Hepatocyte (in vitro differentiated cells): ENCODE data around the gene GNAL. TPM values are rescaled to one million over a fixed set of nuclear protein-coding genes. Genes with fewer than 3 reads are reported as not detected.

Source experiments
- DNase-seq: peaks from one replicate; pipeline ENCODE4 v3.0.0-alpha.2; 2016; ENCODE audit warnings: low spot score
- H2AFZ ChIP-seq: fragments of 200-600 bp; sonication (generic); 2 replicates; pipeline ENCODE4 v1.6.0; 2016; ENCODE audit warnings: antibody characterized with exemption, mild to moderate bottlenecking
- H3K27ac ChIP-seq: fragments of 200-600 bp; sonication (generic); 2 replicates; pipeline ENCODE4 v1.5.1; 2016; ENCODE audit warnings: mild to moderate bottlenecking
- H3K27me3 ChIP-seq: fragments of 200-600 bp; sonication (generic); 2 replicates; pipeline ENCODE4 v1.6.1; 2016
- H3K36me3 ChIP-seq: fragments of 200-600 bp; sonication (generic); replicated peaks from 2 replicates; pipeline ENCODE4 v1.5.1; 2016; ENCODE audit warnings: low read depth; ENCODE audit not compliant: insufficient read depth
- H3K4me1 ChIP-seq: fragments of 200-600 bp; sonication (generic); 2 replicates; pipeline ENCODE4 v1.5.1; 2016; ENCODE audit warnings: mild to moderate bottlenecking, moderate library complexity; ENCODE audit not compliant: insufficient read depth
- H3K4me2 ChIP-seq: fragments of 200-600 bp; sonication (generic); 2 replicates; pipeline ENCODE4 v1.6.0; 2016
- H3K4me3 ChIP-seq: fragments of 200-600 bp; sonication (generic); 2 replicates; pipeline ENCODE4 v1.5.1; 2016; ENCODE audit warnings: mild to moderate bottlenecking
- H3K79me2 ChIP-seq: fragments of 200-600 bp; sonication (generic); 2 replicates; pipeline ENCODE4 v1.6.0; 2017; ENCODE audit warnings: mild to moderate bottlenecking
- H3K9me2 ChIP-seq: fragments of 200-600 bp; sonication (generic); replicated peaks from 2 replicates; pipeline ENCODE4 v1.6.0; 2017; ENCODE audit warnings: mild to moderate bottlenecking; ENCODE audit not compliant: insufficient read depth
- H3K9me3 ChIP-seq: fragments of 200-600 bp; sonication (generic); 2 replicates; pipeline ENCODE4 v1.5.1; 2016; ENCODE audit warnings: low read depth, mild to moderate bottlenecking
- H4K20me1 ChIP-seq: fragments of 200-600 bp; sonication (generic); 2 replicates; pipeline ENCODE4 v1.6.0; 2016; ENCODE audit warnings: mild to moderate bottlenecking; ENCODE audit not compliant: insufficient read depth, poor library complexity, severe bottlenecking
- EZH2 ChIP-seq: fragments of 200-600 bp; sonication (generic); IDR thresholded peaks from 2 replicates; pipeline ENCODE4 v1.6.1; 2016; ENCODE audit warnings: antibody characterized with exemption, mild to moderate bottlenecking, borderline replicate concordance
- EZH2phosphoT487 ChIP-seq: fragments of 200-600 bp; sonication (generic); IDR thresholded peaks from one replicate; pipeline ENCODE4 v1.6.1; 2018; ENCODE audit warnings: antibody characterized with exemption, mild to moderate bottlenecking, low read depth, moderate library complexity; ENCODE audit not compliant: unreplicated experiment, severe bottlenecking
- WGBS: methylation state at CpG from one replicate; pipeline ENCODE4 v1.1.6; 2016; ENCODE audit warnings: low lambda C conversion rate; ENCODE audit errors: missing lambda C conversion rate; 5-methylcytosine and 5-hydroxymethylcytosine counted together
- polyA plus RNA-seq: library from polyadenylated mRNA; unstranded; fragments of >200 nt; fragmentation: Nextera tagmentation; extraction: Ambion mirVana; gene quantifications from 2 replicates; pipeline ENCODE4 v1.2.1, GENCODE V29; 2016
- total RNA-seq: library from RNA; depleted of rRNA; stranded (reverse); fragments of >200 nt; gene quantifications from 2 replicates; pipeline ENCODE4 v1.2.3, GENCODE V29; 2014
- TF ChIP-seq, protein P1 (sequence below): fragments of 200-600 bp; sonication (generic); IDR thresholded peaks from 2 replicates; pipeline ENCODE4 v1.5.1; 2016; ENCODE audit warnings: antibody characterized with exemption, mild to moderate bottlenecking; ENCODE audit not compliant: poor library complexity

GNAL gene
- total and polyA plus RNA-seq, 2 experiments from 2014 or later = 4.4 to 5.2 TPM

DNA sequence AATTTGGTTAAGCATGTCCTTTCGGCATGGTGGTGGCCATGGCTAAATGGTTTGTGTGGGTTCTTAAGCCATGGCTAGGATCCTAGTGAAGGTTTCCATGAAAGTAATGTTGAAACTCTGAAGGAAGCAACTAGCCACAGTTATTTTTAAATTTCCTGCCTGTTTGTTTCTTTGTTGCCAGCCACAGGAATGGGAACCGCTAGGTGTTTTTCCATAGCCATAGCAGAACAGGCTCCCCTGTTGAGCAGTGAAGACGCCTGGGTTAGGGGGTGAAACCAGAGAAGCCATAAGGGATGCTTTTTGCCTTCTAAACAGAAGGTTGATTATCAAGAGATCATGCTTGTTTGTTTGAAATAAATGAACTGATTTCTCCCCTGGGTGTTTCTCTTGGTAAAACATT is 102.1 kb downstream of the GNAL start:
- no peak overlapping the region for H2AFZ ChIP-seq
- H4K20me1 ChIP-seq = no peaks in the 10 kb centered on the region
- no peaks in the 10 kb centered on the region for H3K36me3 ChIP-seq
- no peaks in the 10 kb centered on the region for H3K79me2 ChIP-seq
- TF ChIP-seq EZH2 = no peak
- TF ChIP-seq, protein P1, sequence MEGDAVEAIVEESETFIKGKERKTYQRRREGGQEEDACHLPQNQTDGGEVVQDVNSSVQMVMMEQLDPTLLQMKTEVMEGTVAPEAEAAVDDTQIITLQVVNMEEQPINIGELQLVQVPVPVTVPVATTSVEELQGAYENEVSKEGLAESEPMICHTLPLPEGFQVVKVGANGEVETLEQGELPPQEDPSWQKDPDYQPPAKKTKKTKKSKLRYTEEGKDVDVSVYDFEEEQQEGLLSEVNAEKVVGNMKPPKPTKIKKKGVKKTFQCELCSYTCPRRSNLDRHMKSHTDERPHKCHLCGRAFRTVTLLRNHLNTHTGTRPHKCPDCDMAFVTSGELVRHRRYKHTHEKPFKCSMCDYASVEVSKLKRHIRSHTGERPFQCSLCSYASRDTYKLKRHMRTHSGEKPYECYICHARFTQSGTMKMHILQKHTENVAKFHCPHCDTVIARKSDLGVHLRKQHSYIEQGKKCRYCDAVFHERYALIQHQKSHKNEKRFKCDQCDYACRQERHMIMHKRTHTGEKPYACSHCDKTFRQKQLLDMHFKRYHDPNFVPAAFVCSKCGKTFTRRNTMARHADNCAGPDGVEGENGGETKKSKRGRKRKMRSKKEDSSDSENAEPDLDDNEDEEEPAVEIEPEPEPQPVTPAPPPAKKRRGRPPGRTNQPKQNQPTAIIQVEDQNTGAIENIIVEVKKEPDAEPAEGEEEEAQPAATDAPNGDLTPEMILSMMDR = no peak
- no peak for TF ChIP-seq EZH2phosphoT487
- no peak overlapping the region for H3K4me2 ChIP-seq
- no peak for DNase-seq
- no peaks in the 10 kb centered on the region for H3K9me2 ChIP-seq
- H3K27me3 ChIP-seq = no peaks in the 10 kb centered on the region
- no peaks in the 10 kb centered on the region for H3K9me3 ChIP-seq
- no peaks in the 10 kb centered on the region for H3K4me1 ChIP-seq
- 74% methylated on average over 3 of the region's 3 CpGs for WGBS
- H3K4me3 ChIP-seq = no peak overlapping the region
- H3K27ac ChIP-seq = no peak overlapping the region

GRCh38 chr18:11792632-11793031 is 103.6 kb downstream of the GNAL start:
- H3K79me2 ChIP-seq = no peaks in the 10 kb centered on the region
- H2AFZ ChIP-seq = no peak overlapping the region
- no peaks in the 10 kb centered on the region for H3K27me3 ChIP-seq
- no peak overlapping the region for H3K4me2 ChIP-seq
- H3K9me2 ChIP-seq = no peaks in the 10 kb centered on the region
- no peaks in the 10 kb centered on the region for H3K36me3 ChIP-seq
- H3K4me1 ChIP-seq = no peaks in the 10 kb centered on the region
- H3K4me3 ChIP-seq = no peak overlapping the region
- no peaks in the 10 kb centered on the region for H3K9me3 ChIP-seq
- no peak for DNase-seq
- H4K20me1 ChIP-seq = no peaks in the 10 kb centered on the region
- no peak overlapping the region for H3K27ac ChIP-seq
- TF ChIP-seq EZH2phosphoT487 (no peak), EZH2 (no peak)
- TF ChIP-seq, protein P1 = no peak

GRCh38 chr18:11794195-11794594 is 105.1 kb downstream of the GNAL start:
- no peak overlapping the region for H3K4me3 ChIP-seq
- H3K27me3 ChIP-seq = no peaks in the 10 kb centered on the region
- H3K79me2 ChIP-seq = no peaks in the 10 kb centered on the region
- no peaks in the 10 kb centered on the region for H3K9me2 ChIP-seq
- no peak overlapping the region for H3K27ac ChIP-seq
- TF ChIP-seq, protein P1 = no peak
- TF ChIP-seq EZH2 (no peak), EZH2phosphoT487 (no peak)
- no peaks in the 10 kb centered on the region for H3K36me3 ChIP-seq
- H3K4me2 ChIP-seq = no peak overlapping the region
- H3K4me1 ChIP-seq = peaks cover 11% of the 10 kb centered on the region
- H4K20me1 ChIP-seq = no peaks in the 10 kb centered on the region
- H3K9me3 ChIP-seq = no peaks in the 10 kb centered on the region
- H2AFZ ChIP-seq = no peak overlapping the region
- 96% methylated on average over 3 of the region's 3 CpGs for WGBS
- no peak for DNase-seq

GRCh38 chr18:11795916-11796315 is 106.9 kb downstream of the GNAL start:
- no peaks in the 10 kb centered on the region for H4K20me1 ChIP-seq
- no peak for DNase-seq
- H2AFZ ChIP-seq = no peak overlapping the region
- H3K9me2 ChIP-seq = no peaks in the 10 kb centered on the region
- no peak overlapping the region for H3K4me2 ChIP-seq
- H3K27ac ChIP-seq = no peak overlapping the region
- 79% methylated on average over 6 of the region's 6 CpGs for WGBS
- H3K4me3 ChIP-seq = no peak overlapping the region
- H3K79me2 ChIP-seq = no peaks in the 10 kb centered on the region
- peaks cover 11% of the 10 kb centered on the region for H3K4me1 ChIP-seq
- no peaks in the 10 kb centered on the region for H3K27me3 ChIP-seq
- no peaks in the 10 kb centered on the region for H3K9me3 ChIP-seq
- no peak for TF ChIP-seq EZH2phosphoT487
- no peaks in the 10 kb centered on the region for H3K36me3 ChIP-seq
